Measurements from ENCODE around the gene OR8U1.
"Not testable (repeated sequence)": the region's sequence is repeated elsewhere in the genome, so short reads cannot be mapped to it uniquely, and the experiment has no call there.

OR8U1 gene

DNA sequence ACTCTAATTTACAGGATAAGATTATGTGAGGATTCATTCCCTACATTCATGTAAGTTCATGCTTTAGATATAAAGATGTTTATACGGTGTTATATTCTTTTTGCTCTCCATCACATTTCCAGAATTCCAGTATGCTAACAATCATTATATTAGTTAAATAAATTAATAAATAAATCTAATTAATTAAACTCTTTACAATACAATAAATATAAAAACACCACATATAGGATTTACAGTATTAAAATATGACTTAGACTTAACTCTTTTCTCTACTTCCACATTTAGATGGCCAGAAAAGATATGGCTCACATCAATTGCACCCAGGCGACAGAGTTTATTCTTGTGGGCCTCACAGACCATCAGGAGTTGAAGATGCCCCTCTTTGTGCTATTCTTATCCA lies at the start of gene OR8U1:
Gene OR8U1, plus strand, starts transcription at position 301 of the 400 bp plus-strand sequence. Its CDS starts 0 bp downstream, at position 301.
- no peak for DNase-seq (ENCODE audit: low read depth)

DNA sequence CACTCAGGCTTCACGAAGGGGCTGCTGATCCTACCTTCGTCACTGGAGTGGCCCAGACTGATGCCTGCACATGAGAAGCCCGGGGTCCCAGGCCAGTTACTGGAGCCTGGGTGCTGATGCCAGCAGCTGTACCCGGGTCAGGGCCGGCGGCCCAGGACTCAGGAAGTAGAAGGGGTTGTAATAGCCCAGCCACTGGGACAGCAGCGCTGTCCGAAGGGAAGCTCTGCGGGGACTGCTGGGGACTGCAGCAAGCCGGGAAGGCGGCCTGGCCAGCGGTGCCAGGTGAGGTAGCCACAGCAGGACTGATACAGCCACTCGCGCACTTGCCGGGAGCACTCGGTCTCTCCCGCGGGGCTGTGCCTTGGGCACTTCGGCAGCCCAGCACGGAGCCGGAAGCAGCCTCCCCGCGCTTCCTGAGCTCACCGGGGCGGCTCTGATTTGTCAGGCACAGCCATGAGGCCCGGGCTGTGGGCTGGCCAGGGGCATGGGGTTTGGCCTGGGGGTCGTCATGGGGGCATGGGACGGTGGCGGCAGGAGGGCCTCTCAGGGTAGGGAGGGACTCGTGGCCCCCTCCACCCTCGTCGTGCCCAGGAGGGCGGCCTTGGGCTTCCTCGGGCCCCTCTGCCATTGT lies 43.4 kb upstream of the OR8U1 start:
- no peak for DNase-seq (ENCODE audit: low read depth)

DNA sequence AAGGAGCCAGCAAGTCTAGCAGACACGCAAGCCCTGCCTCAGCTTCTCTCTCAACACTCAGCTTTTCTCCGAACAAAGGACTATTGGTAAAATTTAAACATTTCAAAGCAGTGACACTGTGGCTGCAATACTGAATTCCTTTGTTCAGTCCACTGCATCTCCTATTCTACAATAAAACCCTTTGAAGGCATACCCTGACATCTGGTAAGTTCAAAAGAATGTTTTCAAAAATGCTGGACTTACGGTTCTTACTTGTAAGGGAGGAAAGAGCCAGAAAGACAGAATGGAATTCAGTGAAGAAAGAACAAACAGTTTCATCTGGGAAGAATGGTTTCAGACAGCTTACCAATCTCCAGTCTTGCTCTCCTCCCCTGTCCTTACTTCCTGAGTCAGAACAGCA lies 42.3 kb upstream of the OR8U1 start:
- no peak for DNase-seq (ENCODE audit: low read depth)

DNA sequence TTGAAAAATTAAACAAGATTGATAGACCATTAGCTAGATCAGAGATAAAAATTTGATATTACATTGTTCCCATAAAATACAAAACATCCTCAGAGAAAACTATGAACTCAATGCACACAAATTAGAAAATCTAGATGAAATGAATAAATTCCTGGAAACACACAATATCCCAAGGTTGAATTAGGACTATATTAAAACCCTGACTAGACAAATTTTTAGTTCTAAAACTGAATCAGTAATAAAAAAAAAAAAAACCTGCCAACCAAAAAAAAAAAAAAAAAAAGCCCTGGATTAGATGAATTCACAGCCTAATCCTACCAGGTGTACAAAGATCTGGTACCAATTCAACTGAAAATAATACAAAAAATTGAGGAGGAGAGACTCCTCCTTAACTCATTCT lies 35.1 kb upstream of the OR8U1 start:
- no peak for DNase-seq (ENCODE audit: low read depth)

DNA sequence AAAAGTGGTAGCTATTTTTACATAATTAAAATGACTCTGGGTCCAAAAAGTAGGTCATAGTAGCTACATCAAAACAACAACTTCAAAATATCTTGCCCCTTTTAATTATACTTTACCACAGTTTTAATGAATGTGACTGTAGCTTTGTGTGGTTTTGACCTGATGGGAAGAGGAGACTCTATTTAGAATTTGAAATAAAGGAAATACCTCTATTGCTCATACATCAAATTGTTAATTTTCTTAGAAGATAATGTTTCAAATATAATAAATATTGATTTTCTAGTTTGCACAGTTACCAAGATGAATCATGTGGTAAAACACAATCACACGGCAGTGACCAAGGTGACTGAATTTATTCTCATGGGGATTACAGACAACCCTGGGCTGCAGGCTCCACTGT lies 29.7 kb upstream of the OR8U1 start, which contains the start of gene OR8K1:
Gene OR8K1, plus strand, starts transcription at position 301 of the 400 bp plus-strand sequence. Its CDS starts 0 bp downstream, at position 301.
- no peak for DNase-seq (ENCODE audit: low read depth)

DNA sequence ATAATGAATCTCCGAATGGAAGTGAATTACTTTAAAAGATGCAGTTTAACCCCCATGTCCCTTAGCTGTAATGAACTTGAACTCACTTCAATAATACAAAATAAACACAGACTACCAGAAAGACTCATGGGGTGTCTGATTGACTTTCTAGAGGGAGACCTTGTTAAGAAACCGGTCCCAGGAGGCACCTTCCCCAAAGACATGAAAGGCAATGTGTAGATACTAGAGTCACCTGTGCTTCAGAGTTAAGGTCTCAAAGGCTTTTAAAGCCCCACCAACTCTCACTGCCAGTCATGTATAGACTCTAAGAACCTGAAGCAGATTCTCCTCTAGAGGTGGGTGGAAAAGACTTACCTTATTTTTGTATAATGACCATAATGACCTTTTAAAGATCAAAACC lies 21.4 kb upstream of the OR8U1 start, which contains the start of gene OR8J1:
Gene OR8J1, plus strand, starts transcription at position 301 of the 400 bp plus-strand sequence. CDS start 5,956 bp downstream, outside the sequence.
- no peak for DNase-seq (ENCODE audit: low read depth)

DNA sequence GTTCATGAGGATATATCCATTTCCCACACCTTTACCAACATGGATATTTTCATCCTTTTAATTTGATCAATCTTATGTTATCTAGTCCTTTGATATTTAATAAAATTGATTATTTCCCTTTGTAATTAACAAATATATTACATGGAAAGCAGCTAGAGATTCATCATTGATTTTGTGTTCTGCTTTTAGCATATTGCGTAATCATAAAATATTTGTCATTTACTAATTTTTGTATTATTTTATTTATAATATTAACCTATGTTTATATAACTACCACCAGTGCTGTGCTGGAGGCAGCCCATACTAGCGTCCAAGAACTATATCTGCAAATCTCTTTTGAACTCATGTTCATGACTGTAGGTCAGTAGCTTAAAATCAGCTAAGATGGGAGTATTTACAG lies 4.7 kb downstream of the OR8U1 start:
- no peak for DNase-seq (ENCODE audit: low read depth)

DNA sequence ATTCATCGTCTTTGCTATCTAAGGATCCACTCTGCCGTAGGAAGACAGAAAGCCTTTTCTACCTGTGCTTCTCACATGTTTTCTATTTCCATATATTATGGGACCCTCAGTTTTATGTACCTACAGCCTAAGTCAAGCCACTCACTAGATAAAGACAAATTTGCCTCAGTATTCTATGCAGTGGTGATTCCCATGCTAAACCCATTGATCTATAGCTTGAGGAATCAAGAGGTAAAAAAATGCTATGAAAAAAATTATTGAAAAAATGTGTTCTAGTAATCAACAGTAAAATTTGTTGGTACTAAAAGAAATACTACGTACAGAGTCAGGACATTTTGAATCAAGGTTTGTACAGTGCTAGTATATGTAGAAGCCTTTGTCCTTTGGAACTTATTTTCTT lies 19.0 kb downstream of the OR8U1 start:
- no peak for DNase-seq (ENCODE audit: low read depth)

DNA sequence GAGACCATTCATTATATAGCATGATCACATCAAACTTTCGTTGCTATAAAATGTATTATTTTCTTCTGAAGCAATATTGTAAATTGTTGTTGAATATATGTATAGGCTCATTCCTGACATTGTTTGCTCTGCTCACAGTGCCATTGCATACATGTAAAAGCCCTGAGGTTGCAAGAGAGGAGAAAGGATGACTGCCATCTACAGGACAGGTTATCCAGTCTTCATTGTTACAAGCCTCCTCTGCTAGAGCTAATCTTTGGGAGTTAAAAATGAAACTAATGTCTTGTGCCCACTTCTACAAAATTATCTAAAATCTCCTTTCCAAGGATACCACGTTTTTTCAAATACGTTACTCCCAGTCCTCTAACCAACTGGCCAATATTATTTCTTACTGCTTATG lies 20.6 kb downstream of the OR8U1 start:
- DNase-seq (ENCODE audit: low read depth) = no peak

DNA sequence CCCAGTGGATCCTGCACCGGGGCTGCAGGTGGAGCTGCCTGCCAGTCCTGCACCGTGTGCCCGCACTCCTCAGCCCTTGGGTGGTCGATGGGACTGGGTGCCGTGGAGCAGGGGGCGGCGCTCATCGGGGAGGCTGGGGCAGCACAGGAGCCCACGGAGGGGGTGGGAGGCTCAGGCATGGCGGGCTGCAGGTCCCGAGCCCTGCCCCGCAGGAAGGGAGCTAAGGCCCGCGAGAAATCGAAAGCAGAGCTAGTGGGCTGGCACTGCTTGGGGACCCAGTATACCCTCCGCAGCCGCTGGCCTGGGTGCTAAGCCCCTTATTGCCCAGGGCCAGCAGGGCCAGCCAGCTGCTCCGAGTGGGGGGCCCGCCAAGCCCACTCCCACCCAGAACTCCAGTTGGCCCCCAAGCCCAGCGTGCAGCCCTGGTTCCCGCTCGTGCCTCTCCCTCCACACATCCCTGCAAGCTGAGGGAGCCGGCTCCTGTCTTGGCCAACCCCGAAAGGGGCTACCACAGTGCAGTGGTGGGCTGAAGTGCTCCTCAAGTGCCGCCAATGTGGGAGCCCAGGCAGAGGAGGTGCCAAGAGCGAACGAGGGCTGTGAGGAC lies 26.5 kb downstream of the OR8U1 start:
- DNase-seq (ENCODE audit: low read depth) = not testable (repeated sequence)

DNA sequence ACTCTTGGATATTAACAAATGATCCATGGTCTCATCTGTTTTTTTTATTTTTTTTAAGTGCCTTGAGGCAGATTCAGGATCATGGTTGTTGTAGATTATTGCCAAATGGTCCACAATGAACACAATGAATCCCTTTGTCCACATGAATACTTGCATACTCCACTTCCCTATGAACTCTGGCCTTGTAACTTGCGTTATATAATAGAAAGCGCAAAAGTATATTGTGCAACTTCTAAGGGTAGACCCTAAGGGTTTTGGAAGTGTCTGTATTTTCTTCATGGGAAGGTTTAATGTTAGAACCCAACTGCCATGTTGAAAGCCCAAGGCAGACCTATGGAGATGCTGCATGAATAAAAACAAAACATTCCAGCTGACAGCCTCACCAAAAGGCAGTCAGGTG lies 29.0 kb downstream of the OR8U1 start:
- DNase-seq (ENCODE audit: low read depth) = no peak

DNA sequence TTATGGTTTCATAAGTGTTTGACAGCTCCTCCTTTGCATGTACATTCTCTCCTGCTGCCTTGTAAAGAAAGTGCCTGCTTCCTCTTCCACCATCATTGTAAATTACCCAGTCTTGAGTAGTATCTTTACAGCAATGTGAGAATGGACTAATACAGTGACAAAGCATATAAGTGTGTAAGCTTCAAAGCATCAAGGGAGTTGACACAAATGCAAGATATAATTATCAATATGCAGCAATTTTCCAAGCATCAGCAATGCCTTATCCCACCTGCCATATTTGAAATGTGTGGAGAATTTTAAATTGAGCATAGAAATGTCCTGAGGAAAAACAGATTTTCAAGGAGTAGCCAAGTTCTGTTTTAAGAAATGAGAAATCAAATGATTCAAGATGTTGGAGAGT lies 35.4 kb downstream of the OR8U1 start:
- no peak for DNase-seq (ENCODE audit: low read depth)

DNA sequence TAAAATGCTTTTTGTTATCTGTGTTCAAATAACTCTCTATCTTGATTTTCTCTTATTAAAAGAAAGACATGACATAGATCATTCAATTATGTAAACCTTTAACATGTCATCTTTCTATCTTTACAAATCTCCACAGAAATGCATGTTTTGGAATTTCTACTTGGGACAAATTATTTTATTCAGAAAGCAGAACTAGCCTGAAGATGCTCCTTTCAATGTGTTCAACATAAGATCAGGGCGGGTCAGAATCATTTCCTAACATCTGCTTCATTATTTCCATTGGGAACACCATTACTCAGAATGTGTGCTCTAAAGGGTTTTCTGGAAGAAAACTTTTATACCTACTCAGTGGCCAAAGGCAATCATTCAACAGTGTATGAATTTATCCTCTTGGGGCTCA lies 37.0 kb downstream of the OR8U1 start, which contains the start of gene OR5AL1:
Gene OR5AL1, plus strand, starts transcription at position 301 of the 400 bp plus-strand sequence.
- no peak for DNase-seq (ENCODE audit: low read depth)

All from non-pigmented ciliary epithelial cell (primary cell).